ENCODE results near the gene CASP9. TPM values are rescaled to one million over a fixed set of nuclear protein-coding genes. Genes with fewer than 3 reads are reported as not detected.

The CASP9 gene
- total and polyA plus RNA-seq, 2 of the 13 experiments (the other 11 are each of a cell fraction or from before 2014, with no cell fraction given), result 8.5 to 11.5 TPM

DNA sequence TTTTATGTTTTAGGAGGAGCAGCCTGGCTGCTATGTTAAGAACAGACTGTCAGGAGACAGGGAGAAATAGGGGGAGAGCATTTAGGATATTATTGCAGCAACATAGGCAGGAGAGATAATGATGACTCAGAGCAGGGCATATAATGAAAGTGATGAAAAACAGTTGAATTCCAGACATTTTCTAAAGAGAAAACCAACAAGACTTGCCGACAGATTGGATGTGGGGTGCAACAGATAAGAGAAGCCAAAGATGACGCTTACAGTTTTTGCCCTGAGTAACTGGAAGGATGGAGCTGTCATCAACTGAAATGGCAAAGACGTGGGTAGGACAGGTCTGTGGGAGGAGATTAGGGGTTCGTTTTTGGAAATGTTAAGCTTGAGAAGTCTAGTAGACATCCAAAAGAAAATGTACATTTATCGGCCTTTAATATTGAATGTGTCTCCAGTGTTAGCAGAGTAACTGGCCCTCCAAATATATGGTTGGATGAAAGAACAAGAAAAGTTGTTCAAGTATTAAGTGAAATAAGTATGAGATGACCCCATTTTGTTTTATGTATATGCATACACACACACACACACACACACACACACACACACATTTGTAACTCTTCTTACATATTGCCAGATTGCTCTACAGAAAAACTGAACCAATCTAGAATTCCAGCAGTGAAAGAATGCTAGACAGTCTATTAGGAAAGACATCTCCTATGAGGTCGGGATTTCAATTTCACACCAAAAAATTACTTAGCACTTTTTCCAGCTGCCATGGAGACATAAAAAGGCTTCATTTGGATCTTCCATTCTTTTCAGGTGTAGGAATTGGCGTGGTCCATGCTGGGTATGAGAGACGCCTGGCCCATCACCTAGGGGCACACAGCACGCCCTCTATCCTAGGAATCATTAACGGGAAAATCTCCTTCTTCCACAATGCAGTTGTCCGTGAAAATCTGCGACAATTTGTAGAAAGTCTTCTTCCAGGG lies 19.9 kb upstream of the CASP9 start:
- POLR2A ChIA-PET, result no interaction called here

More for the DNA sequence above, 19.9 kb upstream of the CASP9 start:
- Histone ChIP-seq H4K20me1 (ENCODE audit: insufficient read depth, low read length) (no peaks in the 10 kb centered on the region), H3K4me2 (ENCODE audit: low read depth, low read length) (no peak overlapping the region), H3K36me3 (replicated peaks in 1 of 2; ENCODE audit: control insufficient read depth in 1 of 2, insufficient read depth in 2 of 2, low read length in 2 of 2) (peaks cover 10 to 51% of the 10 kb centered on the region in 2 experiments), H3K27ac (ENCODE audit: extremely low read length, insufficient read depth, low read length) (no peak overlapping the region), H3K27me3 (ENCODE audit: control insufficient read depth in 1 of 2, insufficient read depth in 2 of 2, low read length in 2 of 2) (no peaks in the 10 kb centered on the region), H3K9me3 (ENCODE audit: low read length) (no peaks in the 10 kb centered on the region), H3K4me3 (replicated peaks in 1 of 3; ENCODE audit: insufficient read depth in 1 of 3, low read depth in 2 of 3, low read length in 3 of 3) (no peak overlapping the region), H3K9ac (ENCODE audit: insufficient read depth, low read depth, low read length) (no peak overlapping the region), H2AFZ (ENCODE audit: low read length) (no peak overlapping the region), H3K4me1 (ENCODE audit: insufficient read depth, low read length) (peaks cover 7% of the 10 kb centered on the region), H3K79me2 (ENCODE audit: insufficient read depth, low read length) (no peaks in the 10 kb centered on the region)
- in situ Hi-C loops (cut with HindIII; ENCODE audit: extremely low pct_ligation_motif_present, low pct_unique_long_range_greater_than_20kb), result no loop called here
- intact Hi-C loops (cut with micrococcal nuclease; ENCODE audit: unreplicated experiment), result no loop called here
- DNase-seq (ENCODE audit: low spot score) (no peak), ATAC-seq (no peak), FAIRE-seq (no peak)
- TF ChIP-seq PRMT3 (CRISPR knock-in tag; IDR thresholded peaks at IDR 0.05; ENCODE audit: borderline replicate concordance, low read depth), result no peak
- no peak for TF ChIP-seq ZNF703 (CRISPR knock-in tag; IDR thresholded peaks at IDR 0.05; ENCODE audit: borderline replicate concordance)
- TF ChIP-seq ZMYM4 (CRISPR knock-in tag; IDR thresholded peaks at IDR 0.05), result no peak
- no peak for TF ChIP-seq POLR2AphosphoS2 (IDR thresholded peaks at IDR 0.05; ENCODE audit: low read depth, low read length)
- TF ChIP-seq ZNF431 (CRISPR knock-in tag; IDR thresholded peaks at IDR 0.05; ENCODE audit: borderline replicate concordance, low read depth), result no peak
- TF ChIP-seq, protein P1, sequence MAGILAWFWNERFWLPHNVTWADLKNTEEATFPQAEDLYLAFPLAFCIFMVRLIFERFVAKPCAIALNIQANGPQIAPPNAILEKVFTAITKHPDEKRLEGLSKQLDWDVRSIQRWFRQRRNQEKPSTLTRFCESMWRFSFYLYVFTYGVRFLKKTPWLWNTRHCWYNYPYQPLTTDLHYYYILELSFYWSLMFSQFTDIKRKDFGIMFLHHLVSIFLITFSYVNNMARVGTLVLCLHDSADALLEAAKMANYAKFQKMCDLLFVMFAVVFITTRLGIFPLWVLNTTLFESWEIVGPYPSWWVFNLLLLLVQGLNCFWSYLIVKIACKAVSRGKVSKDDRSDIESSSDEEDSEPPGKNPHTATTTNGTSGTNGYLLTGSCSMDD (CRISPR knock-in tag; IDR thresholded peaks at IDR 0.05), result no peak
- no peak for TF ChIP-seq AGO1 (IDR thresholded peaks at IDR 0.05; ENCODE audit: low read depth, low read length, poor library complexity, severe bottlenecking)
- TF ChIP-seq HNRNPLL (IDR thresholded peaks at IDR 0.05; ENCODE audit: low read depth, low read length, poor library complexity, severe bottlenecking), result no peak
- no peak for TF ChIP-seq KLF9 (CRISPR knock-in tag; IDR thresholded peaks at IDR 0.05; ENCODE audit: low read depth)
- no peak for TF ChIP-seq BCL6 (CRISPR knock-in tag; IDR thresholded peaks at IDR 0.05)
- no peak for TF ChIP-seq KMT2B (CRISPR knock-in tag; IDR thresholded peaks at IDR 0.05)
- TF ChIP-seq, protein P2, sequence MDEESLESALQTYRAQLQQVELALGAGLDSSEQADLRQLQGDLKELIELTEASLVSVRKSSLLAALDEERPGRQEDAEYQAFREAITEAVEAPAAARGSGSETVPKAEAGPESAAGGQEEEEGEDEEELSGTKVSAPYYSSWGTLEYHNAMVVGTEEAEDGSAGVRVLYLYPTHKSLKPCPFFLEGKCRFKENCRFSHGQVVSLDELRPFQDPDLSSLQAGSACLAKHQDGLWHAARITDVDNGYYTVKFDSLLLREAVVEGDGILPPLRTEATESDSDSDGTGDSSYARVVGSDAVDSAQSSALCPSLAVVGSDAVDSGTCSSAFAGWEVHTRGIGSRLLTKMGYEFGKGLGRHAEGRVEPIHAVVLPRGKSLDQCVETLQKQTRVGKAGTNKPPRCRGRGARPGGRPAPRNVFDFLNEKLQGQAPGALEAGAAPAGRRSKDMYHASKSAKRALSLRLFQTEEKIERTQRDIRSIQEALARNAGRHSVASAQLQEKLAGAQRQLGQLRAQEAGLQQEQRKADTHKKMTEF (CRISPR knock-in tag; IDR thresholded peaks at IDR 0.05), result no peak
- TF ChIP-seq ZBTB7A (CRISPR knock-in tag; IDR thresholded peaks at IDR 0.05), result no peak
- TF ChIP-seq ZSCAN22 (CRISPR knock-in tag; IDR thresholded peaks at IDR 0.05), result no peak
- TF ChIP-seq SPEN (CRISPR knock-in tag; IDR thresholded peaks at IDR 0.05; ENCODE audit: low read depth), result no peak
- CTCF ChIA-PET (ENCODE audit: low intra/inter-chr PET ratio, low total read pairs), result no interaction called here
- BruUV-seq (replicated peaks), result no TSS peak
- WGBS (ENCODE audit: low lambda C conversion rate), result 92% methylated on average over 12 of the region's 12 CpGs

Measured in HepG2 (cell line).